HG03457 (cell line): ENCODE data around the gene SERTAD1.
A peak's percentile ranks its signal among the peaks of the same experiment; 100 is the strongest.

Experiments
- ATAC-seq: cut with Tn5 transposase; IDR thresholded peaks from one replicate; pipeline ENCODE4 v1.9.1; 2021; ENCODE audit warnings: moderate number of reproducible peaks; ENCODE audit not compliant: unreplicated experiment

The SERTAD1 gene

GRCh38 chr19:40407714-40408597 is 17.8 kb downstream of the SERTAD1 start:
- ATAC-seq: no peak

- peak; percentile 49 for ATAC-seq
Measured at GRCh38 chr19:40403262-40403984, 22.4 kb downstream of the SERTAD1 start.

GRCh38 chr19:40400559-40400958 is 25.2 kb downstream of the SERTAD1 start:
- ATAC-seq: no peak

- ATAC-seq: no peak
Measured at GRCh38 chr19:40398417-40399131, 27.2 kb downstream of the SERTAD1 start.

- ATAC-seq: no peak
Measured at GRCh38 chr19:40397568-40397906, 28.3 kb downstream of the SERTAD1 start.

GRCh38 chr19:40396886-40397567 is 28.8 kb downstream of the SERTAD1 start:
- no peak for ATAC-seq

GRCh38 chr19:40395956-40396355 is 29.8 kb downstream of the SERTAD1 start:
- ATAC-seq: no peak

- no peak for ATAC-seq
Measured at GRCh38 chr19:40394816-40395210, 31.0 kb downstream of the SERTAD1 start.

- ATAC-seq: no peak
Measured at GRCh38 chr19:40393894-40394815, 31.6 kb downstream of the SERTAD1 start.

GRCh38 chr19:40392894-40393517 is 32.8 kb downstream of the SERTAD1 start:
- ATAC-seq: no peak

GRCh38 chr19:40392123-40392522 is 33.7 kb downstream of the SERTAD1 start:
- no peak for ATAC-seq

GRCh38 chr19:40390084-40390742 is 35.6 kb downstream of the SERTAD1 start, which contains the start of gene HIPK4:
Gene HIPK4, minus strand, starts transcription at chr19:40390181. Its CDS starts 279 bp downstream, at chr19:40389902.
- ATAC-seq: no peak

- ATAC-seq: no peak
Measured at GRCh38 chr19:40389404-40390083, 36.2 kb downstream of the SERTAD1 start.

GRCh38 chr19:40388481-40388880 is 37.3 kb downstream of the SERTAD1 start:
- ATAC-seq: no peak

GRCh38 chr19:40387155-40387554 is 38.6 kb downstream of the SERTAD1 start:
- no peak for ATAC-seq

GRCh38 chr19:40383668-40384248 is 42.0 kb downstream of the SERTAD1 start:
- no peak for ATAC-seq

GRCh38 chr19:40381321-40381720 is 44.5 kb downstream of the SERTAD1 start:
- no peak for ATAC-seq
